Erythroblast (primary cell): ENCODE measurements around the gene CBX7.

ENCODE experiments used
- GATA1 ChIP-seq: IDR thresholded peaks from 2 replicates; pipeline ENCODE4 v1.6.1; 2011; ENCODE audit warnings: low read depth, mild to moderate bottlenecking, control low read depth, low read length, moderate library complexity
- POLR2A ChIP-seq: IDR thresholded peaks from 2 replicates; pipeline ENCODE4 v1.6.1; 2011; ENCODE audit warnings: mild to moderate bottlenecking, low read length

- TF ChIP-seq POLR2A (no peak), GATA1 (no peak)
These were observed 21.5 kb upstream of the CBX7 start for GRCh38 chr22:39173787-39174497.
